HG02884 (cell line): ENCODE results near the gene NPTXR.

Source experiments
- ATAC-seq: cut with Tn5 transposase; IDR thresholded peaks from one replicate; pipeline ENCODE4 v1.9.1; 2021; ENCODE audit warnings: mild to moderate bottlenecking, moderate library complexity; ENCODE audit not compliant: unreplicated experiment

The NPTXR gene

DNA sequence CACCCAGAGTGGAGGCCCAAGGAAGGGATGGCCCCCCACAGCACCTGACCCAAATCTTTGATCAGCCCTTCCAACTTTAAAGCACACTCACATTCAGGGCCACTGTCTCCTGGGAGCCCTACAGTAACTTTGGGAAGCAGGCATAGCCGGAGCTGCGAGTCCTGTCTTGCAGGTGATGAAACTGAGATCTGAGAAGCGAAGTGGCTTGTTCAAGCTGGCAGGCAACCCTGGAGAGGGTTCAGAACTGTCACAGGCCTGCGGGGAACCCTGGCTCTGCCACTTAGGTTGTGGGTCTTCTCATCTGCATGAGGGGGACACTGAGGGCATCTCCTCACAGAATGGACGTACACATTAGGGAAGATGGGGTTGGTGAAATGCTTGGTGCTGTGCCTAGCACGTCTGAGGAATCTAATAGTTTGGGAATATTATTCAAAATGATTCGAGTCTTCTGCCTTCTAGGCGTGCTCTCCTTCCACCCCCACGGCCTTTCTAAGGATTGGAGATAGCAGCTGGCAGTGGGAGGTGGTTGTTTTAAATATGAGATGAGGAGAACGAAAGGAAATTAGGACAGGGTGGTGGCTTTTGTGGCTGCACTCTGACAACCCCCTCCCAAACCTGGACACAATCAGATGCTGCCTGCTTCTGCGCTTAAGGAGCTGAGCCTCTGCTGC lies 69.2 kb downstream of the NPTXR start:
- no peak for ATAC-seq

DNA sequence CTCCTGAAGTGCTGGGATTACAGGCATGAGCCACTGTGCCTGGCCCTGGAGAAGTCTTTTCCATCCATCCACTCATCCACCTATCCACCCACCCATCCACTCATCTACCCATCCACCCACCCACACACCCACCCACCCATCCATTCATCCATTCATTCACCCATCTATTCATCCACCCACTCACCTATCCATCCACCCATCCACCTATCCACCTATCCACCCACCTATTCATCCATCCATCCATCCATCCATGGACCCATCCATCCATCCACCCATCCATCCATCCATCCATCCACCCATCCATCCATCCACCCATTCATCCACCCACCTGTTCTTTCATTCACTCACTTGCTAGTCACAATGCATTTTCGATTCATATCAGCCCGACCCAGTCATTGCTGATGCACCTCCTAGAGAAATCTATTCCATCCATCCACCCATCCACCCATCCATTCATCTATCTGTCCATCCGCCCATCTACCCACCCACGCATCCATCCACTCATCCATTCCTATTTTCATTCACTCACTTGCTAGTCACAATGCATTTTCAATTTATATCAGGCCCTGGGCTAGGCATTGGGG lies 70.4 kb downstream of the NPTXR start:
- no peak for ATAC-seq

DNA sequence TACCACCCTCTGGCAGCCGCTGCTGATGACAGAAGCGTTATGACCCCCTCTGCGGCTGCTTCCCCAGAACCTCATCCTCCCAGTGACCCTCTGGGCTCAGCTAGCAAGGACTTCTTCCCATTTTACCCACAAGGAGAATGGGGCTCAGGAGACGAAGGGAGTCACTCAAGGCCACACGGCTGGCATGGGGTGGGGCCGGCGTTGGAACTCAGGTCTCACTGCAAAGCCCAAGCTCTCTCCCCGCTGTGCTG lies 71.3 kb downstream of the NPTXR start:
- ATAC-seq, result no peak

DNA sequence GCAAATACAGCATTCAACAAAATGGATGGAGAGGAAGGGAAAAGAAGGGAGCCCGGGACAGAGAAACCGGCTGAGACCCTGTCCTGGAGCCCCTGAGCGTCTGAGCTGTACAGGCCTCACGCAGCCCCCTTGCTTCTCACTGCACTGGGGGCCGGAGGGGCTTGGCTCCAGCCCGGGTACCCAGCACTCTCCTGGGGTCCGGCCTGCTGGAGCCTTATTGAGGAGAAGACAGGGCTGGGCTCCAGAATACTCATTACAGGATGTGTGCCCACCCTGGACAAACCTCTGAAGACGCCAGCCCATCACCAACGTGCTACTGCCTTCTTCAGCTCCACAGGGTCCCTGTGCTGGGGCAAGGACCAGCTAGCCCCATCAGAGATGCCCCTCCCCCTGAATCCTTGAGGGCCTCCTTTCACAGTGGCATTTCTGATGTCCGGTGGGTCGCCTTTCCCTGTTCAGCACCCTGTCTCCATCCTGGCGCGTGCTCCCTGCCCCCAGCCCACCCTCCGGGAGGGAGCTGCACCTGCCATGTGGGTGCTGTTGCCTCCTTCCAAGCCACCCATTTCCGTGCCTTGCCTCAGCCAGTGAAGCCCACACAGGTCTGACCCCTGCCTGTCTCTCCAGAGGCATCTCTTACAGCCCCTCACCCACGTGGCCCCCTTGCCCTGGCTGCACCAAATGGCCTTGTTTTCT lies 73.4 kb downstream of the NPTXR start:
- ATAC-seq, result no peak
